Endothelial cell (in vitro differentiated cells): ENCODE measurements around the gene AMIGO3. TPM values are rescaled to one million over a fixed set of nuclear protein-coding genes. Genes with fewer than 3 reads are reported as not detected.

ENCODE experiments used
- DNase-seq: peaks from one replicate; pipeline ENCODE4 v3.0.0; 2021; ENCODE audit warnings: low spot score
- H3K27ac Mint-ChIP-seq: one replicate; pipeline ENCODE4 v1.8.0; 2021; ENCODE audit warnings: mixed read lengths, inconsistent platforms; ENCODE audit not compliant: unreplicated experiment
- H3K27me3 Mint-ChIP-seq: one replicate; pipeline ENCODE4 v1.8.0; 2021; ENCODE audit warnings: mild to moderate bottlenecking, moderate library complexity, mixed read lengths, inconsistent platforms; ENCODE audit not compliant: unreplicated experiment
- H3K36me3 Mint-ChIP-seq: one replicate; pipeline ENCODE4 v1.8.0; 2021; ENCODE audit warnings: mild to moderate bottlenecking, low read depth, mixed read lengths, inconsistent platforms; ENCODE audit not compliant: unreplicated experiment
- H3K4me1 Mint-ChIP-seq: one replicate; pipeline ENCODE4 v1.8.0; 2021; ENCODE audit warnings: mild to moderate bottlenecking, mixed read lengths, inconsistent platforms; ENCODE audit not compliant: unreplicated experiment
- H3K4me3 Mint-ChIP-seq: one replicate; pipeline ENCODE4 v1.8.0; 2021; ENCODE audit warnings: mild to moderate bottlenecking, mixed read lengths, inconsistent platforms; ENCODE audit not compliant: unreplicated experiment
- H3K9me3 Mint-ChIP-seq: one replicate; pipeline ENCODE4 v1.8.0; 2021; ENCODE audit warnings: mixed read lengths, inconsistent platforms; ENCODE audit not compliant: unreplicated experiment
- total RNA-seq: library from RNA; stranded (reverse); fragmentation: NEBNext Ultra II Directional; extraction: Animal tissue kit (Norgen Biotek cat#: 25700); gene quantifications from one replicate; pipeline ENCODE4 v1.2.1, GENCODE V29; 2021; ENCODE audit not compliant: unreplicated experiment
- TF ChIP-seq, protein P1 (sequence below): fragments of 200-600 bp; sonication (generic); IDR thresholded peaks from one replicate; pipeline ENCODE4 v1.5.0; 2021; ENCODE audit warnings: antibody characterized with exemption; ENCODE audit not compliant: unreplicated experiment

AMIGO3 gene
- total RNA-seq, 1 donor from 2014 or later: 0.56 TPM

DNA sequence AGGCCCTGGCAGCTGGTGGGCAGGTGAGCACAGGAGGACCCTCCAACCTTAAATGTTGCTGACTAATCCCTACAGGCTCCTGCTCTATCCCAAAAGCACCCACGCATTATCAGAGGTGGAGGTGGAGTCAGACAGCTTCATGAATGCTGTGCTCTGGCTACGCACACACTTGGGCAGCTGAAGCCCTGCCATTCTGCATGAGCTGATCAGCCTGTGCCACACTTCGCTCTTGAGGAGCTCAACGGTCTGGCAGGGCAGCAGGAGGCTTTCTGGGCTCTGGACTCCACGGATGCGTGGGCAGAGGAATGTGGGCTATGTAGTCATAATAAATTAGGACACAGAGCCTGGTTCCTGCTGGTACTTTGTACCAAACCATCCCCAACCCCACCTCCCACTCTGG, 36.3 kb downstream of the AMIGO3 start:
- peaks cover 6% of the 10 kb centered on the region for H3K27me3 Mint-ChIP-seq
- TF ChIP-seq, protein P1, sequence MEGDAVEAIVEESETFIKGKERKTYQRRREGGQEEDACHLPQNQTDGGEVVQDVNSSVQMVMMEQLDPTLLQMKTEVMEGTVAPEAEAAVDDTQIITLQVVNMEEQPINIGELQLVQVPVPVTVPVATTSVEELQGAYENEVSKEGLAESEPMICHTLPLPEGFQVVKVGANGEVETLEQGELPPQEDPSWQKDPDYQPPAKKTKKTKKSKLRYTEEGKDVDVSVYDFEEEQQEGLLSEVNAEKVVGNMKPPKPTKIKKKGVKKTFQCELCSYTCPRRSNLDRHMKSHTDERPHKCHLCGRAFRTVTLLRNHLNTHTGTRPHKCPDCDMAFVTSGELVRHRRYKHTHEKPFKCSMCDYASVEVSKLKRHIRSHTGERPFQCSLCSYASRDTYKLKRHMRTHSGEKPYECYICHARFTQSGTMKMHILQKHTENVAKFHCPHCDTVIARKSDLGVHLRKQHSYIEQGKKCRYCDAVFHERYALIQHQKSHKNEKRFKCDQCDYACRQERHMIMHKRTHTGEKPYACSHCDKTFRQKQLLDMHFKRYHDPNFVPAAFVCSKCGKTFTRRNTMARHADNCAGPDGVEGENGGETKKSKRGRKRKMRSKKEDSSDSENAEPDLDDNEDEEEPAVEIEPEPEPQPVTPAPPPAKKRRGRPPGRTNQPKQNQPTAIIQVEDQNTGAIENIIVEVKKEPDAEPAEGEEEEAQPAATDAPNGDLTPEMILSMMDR: no peak
- H3K4me1 Mint-ChIP-seq: no peaks in the 10 kb centered on the region
- H3K36me3 Mint-ChIP-seq: peaks cover 8% of the 10 kb centered on the region
- DNase-seq: no peak
- H3K4me3 Mint-ChIP-seq: no peak overlapping the region
- H3K9me3 Mint-ChIP-seq: no peaks in the 10 kb centered on the region
- no peak overlapping the region for H3K27ac Mint-ChIP-seq

DNA sequence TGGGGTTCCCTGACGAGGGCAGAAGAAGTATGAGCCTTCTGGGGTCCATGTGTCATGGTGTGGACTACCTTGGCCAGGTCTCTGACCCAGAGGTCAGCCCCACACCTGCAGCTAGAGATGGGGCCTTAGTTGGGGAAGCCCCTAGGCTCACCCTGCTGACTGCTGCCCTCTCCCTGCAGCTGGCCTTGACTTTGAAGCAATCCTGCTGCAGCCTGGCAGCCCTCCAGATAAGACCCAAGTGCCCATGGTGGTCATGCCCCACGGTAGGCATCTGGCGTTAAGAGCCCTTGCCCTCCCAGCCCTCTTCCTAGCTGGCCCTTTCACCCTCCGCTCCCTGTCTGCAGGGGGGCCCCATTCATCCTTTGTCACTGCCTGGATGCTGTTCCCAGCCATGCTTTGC, 37.9 kb downstream of the AMIGO3 start:
- H3K9me3 Mint-ChIP-seq: no peaks in the 10 kb centered on the region
- peaks cover 7% of the 10 kb centered on the region for H3K27me3 Mint-ChIP-seq
- no peak overlapping the region for H3K27ac Mint-ChIP-seq
- no peak overlapping the region for H3K4me3 Mint-ChIP-seq
- TF ChIP-seq, protein P1: no peak
- H3K4me1 Mint-ChIP-seq: no peaks in the 10 kb centered on the region
- H3K36me3 Mint-ChIP-seq: peaks cover 9% of the 10 kb centered on the region
- no peak for DNase-seq

DNA sequence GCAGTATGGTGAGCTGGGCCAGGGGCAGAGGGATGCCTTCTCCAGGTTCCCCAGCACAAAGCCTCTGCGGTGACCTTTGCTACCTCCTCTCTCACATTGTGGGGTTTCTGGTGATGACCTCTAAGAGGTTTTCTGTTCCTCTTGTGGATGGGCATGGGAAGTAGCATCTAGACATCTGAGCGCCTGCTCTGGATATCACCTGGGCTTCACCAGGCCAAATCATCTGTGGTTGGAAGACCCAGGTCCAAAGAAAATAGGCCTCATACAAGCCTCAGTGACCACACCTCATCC, 38.3 kb downstream of the AMIGO3 start:
- H3K9me3 Mint-ChIP-seq: no peaks in the 10 kb centered on the region
- no peak for DNase-seq
- H3K4me1 Mint-ChIP-seq: no peaks in the 10 kb centered on the region
- no peak overlapping the region for H3K4me3 Mint-ChIP-seq
- H3K27me3 Mint-ChIP-seq: peaks cover 9% of the 10 kb centered on the region
- no peak overlapping the region for H3K27ac Mint-ChIP-seq
- peaks cover 11% of the 10 kb centered on the region for H3K36me3 Mint-ChIP-seq
- TF ChIP-seq, protein P1: no peak

DNA sequence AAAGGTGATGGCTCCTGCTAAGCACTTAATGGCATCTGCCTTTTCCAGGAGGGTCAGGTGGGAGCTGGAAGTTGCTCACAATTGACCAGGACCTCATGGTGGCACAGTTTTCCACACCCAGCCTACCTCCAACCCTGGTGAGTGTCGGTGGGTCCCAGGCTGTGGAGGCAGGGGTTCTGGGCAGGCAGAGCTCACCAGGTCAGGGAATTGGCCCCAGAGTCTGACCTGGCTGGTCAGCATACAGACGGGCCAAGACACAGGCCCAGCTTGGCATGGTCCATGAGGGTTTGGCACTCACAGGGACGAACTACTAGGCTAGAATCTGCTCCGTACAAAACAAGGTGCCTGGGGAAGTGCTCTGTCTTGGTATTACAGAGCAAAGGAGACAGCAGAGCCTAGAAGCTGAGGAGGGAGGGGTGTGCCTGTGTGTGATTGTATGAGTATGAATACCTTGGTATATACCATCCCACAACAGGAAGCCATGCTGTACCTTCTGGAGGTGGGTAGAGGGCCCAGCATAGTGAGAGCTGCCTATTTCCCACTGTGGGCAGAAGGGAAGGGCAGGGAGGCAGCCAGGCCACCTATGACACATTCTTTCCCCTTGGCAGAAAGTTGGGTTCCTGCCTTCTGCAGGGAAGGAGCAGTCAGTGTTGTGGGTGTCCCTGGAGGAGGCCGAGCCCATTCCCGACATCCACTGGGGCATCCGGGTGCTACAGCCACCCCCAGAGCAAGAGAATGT, 38.8 kb downstream of the AMIGO3 start:
- no peak for DNase-seq
- peaks cover 16% of the 10 kb centered on the region for H3K36me3 Mint-ChIP-seq
- no peaks in the 10 kb centered on the region for H3K4me1 Mint-ChIP-seq
- no peak overlapping the region for H3K4me3 Mint-ChIP-seq
- TF ChIP-seq, protein P1: no peak
- peaks cover 11% of the 10 kb centered on the region for H3K27me3 Mint-ChIP-seq
- no peak overlapping the region for H3K27ac Mint-ChIP-seq
- H3K9me3 Mint-ChIP-seq: no peaks in the 10 kb centered on the region

DNA sequence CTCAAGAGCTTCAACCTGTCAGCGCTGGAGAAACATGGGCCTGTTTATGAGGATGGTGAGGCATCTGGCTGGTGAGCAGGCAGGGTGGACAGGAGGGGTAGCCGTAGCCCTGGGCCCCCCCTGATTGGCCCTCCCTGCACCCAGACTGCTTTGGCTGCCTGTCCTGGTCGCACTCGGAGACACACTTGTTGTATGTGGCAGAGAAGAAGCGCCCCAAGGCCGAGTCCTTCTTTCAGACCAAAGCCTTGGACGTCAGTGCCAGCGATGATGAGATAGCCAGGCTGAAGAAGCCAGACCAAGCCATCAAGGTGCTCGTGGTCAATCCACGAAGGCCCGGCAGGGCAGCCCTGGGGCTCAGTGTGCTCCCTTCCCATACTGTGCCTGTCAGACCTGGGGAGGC, 43.6 kb downstream of the AMIGO3 start:
- Mint-ChIP-seq H3K27ac (no peak overlapping the region), H3K9me3 (no peaks in the 10 kb centered on the region), H3K36me3 (peaks cover 16% of the 10 kb centered on the region), H3K27me3 (peaks cover 10% of the 10 kb centered on the region), H3K4me3 (no peak overlapping the region), H3K4me1 (peaks cover 16% of the 10 kb centered on the region)
- DNase-seq: no peak
- TF ChIP-seq, protein P1: no peak
